ENCODE data around the gene KLHL7. TPM values are rescaled to one million over a fixed set of nuclear protein-coding genes. Genes with fewer than 3 reads are reported as not detected.

KLHL7 gene
- total RNA-seq, 4 donors from 2014 or later, result 18.5 to 27.2 (median 26.8) TPM

GRCh38 chr7:23175938-23176337 lies 70.4 kb downstream of the KLHL7 start:
- 94% methylated on average over 2 of the region's 2 CpGs for WGBS
- Histone ChIP-seq H3K9me3 (no peaks in the 10 kb centered on the region), H3K4me1 (peaks cover 2% of the 10 kb centered on the region), H3K27me3 (no peaks in the 10 kb centered on the region), H3K4me3 (no peak overlapping the region), H3K27ac (no peak overlapping the region), H3K36me3 (peaks cover 6% of the 10 kb centered on the region)
- no peak for DNase-seq (ENCODE audit: low spot score in 2 of 2)
- TF ChIP-seq, protein P1, sequence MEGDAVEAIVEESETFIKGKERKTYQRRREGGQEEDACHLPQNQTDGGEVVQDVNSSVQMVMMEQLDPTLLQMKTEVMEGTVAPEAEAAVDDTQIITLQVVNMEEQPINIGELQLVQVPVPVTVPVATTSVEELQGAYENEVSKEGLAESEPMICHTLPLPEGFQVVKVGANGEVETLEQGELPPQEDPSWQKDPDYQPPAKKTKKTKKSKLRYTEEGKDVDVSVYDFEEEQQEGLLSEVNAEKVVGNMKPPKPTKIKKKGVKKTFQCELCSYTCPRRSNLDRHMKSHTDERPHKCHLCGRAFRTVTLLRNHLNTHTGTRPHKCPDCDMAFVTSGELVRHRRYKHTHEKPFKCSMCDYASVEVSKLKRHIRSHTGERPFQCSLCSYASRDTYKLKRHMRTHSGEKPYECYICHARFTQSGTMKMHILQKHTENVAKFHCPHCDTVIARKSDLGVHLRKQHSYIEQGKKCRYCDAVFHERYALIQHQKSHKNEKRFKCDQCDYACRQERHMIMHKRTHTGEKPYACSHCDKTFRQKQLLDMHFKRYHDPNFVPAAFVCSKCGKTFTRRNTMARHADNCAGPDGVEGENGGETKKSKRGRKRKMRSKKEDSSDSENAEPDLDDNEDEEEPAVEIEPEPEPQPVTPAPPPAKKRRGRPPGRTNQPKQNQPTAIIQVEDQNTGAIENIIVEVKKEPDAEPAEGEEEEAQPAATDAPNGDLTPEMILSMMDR (IDR thresholded peaks at IDR 0.05), result no peak
- TF ChIP-seq POLR2AphosphoS5 (IDR thresholded peaks at IDR 0.05) (no peak), EP300 (IDR thresholded peaks at IDR 0.05) (no peak), POLR2A (IDR thresholded peaks at IDR 0.05) (no peak)

GRCh38 chr7:23181684-23182553 lies 76.3 kb downstream of the KLHL7 start, which contains the start of gene NUP42:
NUP42 (plus strand) TSS chr7:23182048; CDS start chr7:23182086, 38 bp downstream.
- under 1% methylated on average over 28 of the region's 63 CpGs for WGBS
- TF ChIP-seq POLR2AphosphoS5 (IDR thresholded peaks at IDR 0.05) (peak; percentile 45 to 92 (median 91)), POLR2A (IDR thresholded peaks at IDR 0.05) (peak in 1 of 2 donors; percentile 48), EP300 (IDR thresholded peaks at IDR 0.05) (no peak)
- TF ChIP-seq, protein P1 (IDR thresholded peaks at IDR 0.05), result no peak
- Histone ChIP-seq H3K36me3 (no peaks in the 10 kb centered on the region), H3K4me3 (peak within 1 kb of the TSS; percentile 81), H3K27ac (peak within 1 kb of the TSS; percentile 90), H3K9me3 (no peaks in the 10 kb centered on the region), H3K4me1 (peaks cover 33% of the 10 kb centered on the region), H3K27me3 (no peaks in the 10 kb centered on the region)
- DNase-seq (ENCODE audit: low spot score in 2 of 2), result peak; percentile 97

- Histone ChIP-seq H3K27ac (no peak overlapping the region), H3K4me1 (peaks cover 33% of the 10 kb centered on the region), H3K27me3 (no peaks in the 10 kb centered on the region), H3K36me3 (peaks cover 7% of the 10 kb centered on the region), H3K4me3 (peak overlapping the region; percentile 81), H3K9me3 (no peaks in the 10 kb centered on the region)
- 94% methylated on average over 20 of the region's 20 CpGs for WGBS
- TF ChIP-seq POLR2AphosphoS5 (IDR thresholded peaks at IDR 0.05), result no peak
- no peak for TF ChIP-seq POLR2A (IDR thresholded peaks at IDR 0.05)
- TF ChIP-seq EP300 (IDR thresholded peaks at IDR 0.05), result no peak
- TF ChIP-seq, protein P1 (IDR thresholded peaks at IDR 0.05), result no peak
- DNase-seq (ENCODE audit: low spot score in 2 of 2), result no peak
Observed at GRCh38 chr7:23183279-23184012, 77.9 kb downstream of the KLHL7 start.

- Histone ChIP-seq H3K36me3 (peaks cover 7% of the 10 kb centered on the region), H3K27ac (no peak overlapping the region), H3K27me3 (no peaks in the 10 kb centered on the region), H3K4me3 (no peak overlapping the region), H3K4me1 (peaks cover 33% of the 10 kb centered on the region), H3K9me3 (no peaks in the 10 kb centered on the region)
- no peak for DNase-seq (ENCODE audit: low spot score in 2 of 2)
- TF ChIP-seq POLR2A (IDR thresholded peaks at IDR 0.05), result no peak
- TF ChIP-seq POLR2AphosphoS5 (IDR thresholded peaks at IDR 0.05), result no peak
- TF ChIP-seq, protein P1 (IDR thresholded peaks at IDR 0.05), result no peak
- no peak for TF ChIP-seq EP300 (IDR thresholded peaks at IDR 0.05)
- WGBS, result 65% methylated on average over 1 of the region's 1 CpG
Observed at GRCh38 chr7:23184291-23184690, 78.7 kb downstream of the KLHL7 start.

Measured in suprapubic skin (tissue), 4 donors.